Suprapubic skin (tissue), 4 donors: Measurements from ENCODE around the gene COP1. TPM values are rescaled to one million over a fixed set of nuclear protein-coding genes. Genes with fewer than 3 reads are reported as not detected.
"Not testable (repeated sequence)": the region's sequence is repeated elsewhere in the genome, so short reads cannot be mapped to it uniquely, and the experiment has no call there.

Experiments
- DNase-seq, 2 donors: peaks; one replicate each; pipeline ENCODE4 v3.0.0-alpha.2; 2019; ENCODE audit warnings: low spot score in 2 of 2
- H3K27ac ChIP-seq: fragments of 200-600 bp; sonication (generic); one replicate; pipeline ENCODE4 v1.5.1; 2019
- H3K27me3 ChIP-seq: fragments of 200-600 bp; sonication (generic); one replicate; pipeline ENCODE4 v1.5.1; 2019
- H3K36me3 ChIP-seq: fragments of 200-600 bp; sonication (generic); one replicate; pipeline ENCODE4 v1.5.1; 2019
- H3K4me1 ChIP-seq: fragments of 200-600 bp; sonication (generic); one replicate; pipeline ENCODE4 v1.5.1; 2019
- H3K4me3 ChIP-seq: fragments of 200-600 bp; sonication (generic); one replicate; pipeline ENCODE4 v1.5.1; 2019; ENCODE audit warnings: mild to moderate bottlenecking
- H3K9me3 ChIP-seq: fragments of 200-600 bp; sonication (generic); one replicate; pipeline ENCODE4 v1.5.1; 2019
- EP300 ChIP-seq: sonication (generic); formaldehyde crosslinking; IDR thresholded peaks from one replicate; pipeline ENCODE4 v1.6.1; 2017; ENCODE audit warnings: antibody characterized with exemption
- POLR2A ChIP-seq, 2 donors: fragments of 450-650 bp; IDR thresholded peaks; one replicate each; pipeline ENCODE4 v1.6.1; 2017; ENCODE audit warnings: antibody characterized with exemption in 2 of 2, mild to moderate bottlenecking in 2 of 2, moderate library complexity in 2 of 2
- POLR2AphosphoS5 ChIP-seq, 3 donors: sonication (generic); formaldehyde crosslinking; IDR thresholded peaks; one replicate each; pipeline ENCODE4 v1.6.1; 2017; ENCODE audit warnings: antibody characterized with exemption in 3 of 3
- whole genome bisulfite sequencing: methylation state at CpG from one replicate; pipeline ENCODE4 v1.1.5; 2018; 5-methylcytosine and 5-hydroxymethylcytosine counted together
- total RNA-seq, 4 donors: library from RNA; depleted of rRNA; stranded (reverse); fragments of >200 nt; gene quantifications; one replicate each; pipeline ENCODE4 v1.1.0, GENCODE V29; 2016
- TF ChIP-seq, protein P1 (sequence below), 2 donors: fragments of 200-600 bp in 1 of 2; fragments of 450-650 bp in 1 of 2; sonication (generic) in 1 of 2; IDR thresholded peaks; one replicate each; pipeline ENCODE4 v1.5.1; 2016 to 2019; ENCODE audit warnings: antibody characterized with exemption in 2 of 2, mild to moderate bottlenecking in 1 of 2, moderate library complexity in 1 of 2

Gene COP1
- total RNA-seq, 4 donors from 2014 or later, result 33.2 to 84.1 (median 52.3) TPM

DNA sequence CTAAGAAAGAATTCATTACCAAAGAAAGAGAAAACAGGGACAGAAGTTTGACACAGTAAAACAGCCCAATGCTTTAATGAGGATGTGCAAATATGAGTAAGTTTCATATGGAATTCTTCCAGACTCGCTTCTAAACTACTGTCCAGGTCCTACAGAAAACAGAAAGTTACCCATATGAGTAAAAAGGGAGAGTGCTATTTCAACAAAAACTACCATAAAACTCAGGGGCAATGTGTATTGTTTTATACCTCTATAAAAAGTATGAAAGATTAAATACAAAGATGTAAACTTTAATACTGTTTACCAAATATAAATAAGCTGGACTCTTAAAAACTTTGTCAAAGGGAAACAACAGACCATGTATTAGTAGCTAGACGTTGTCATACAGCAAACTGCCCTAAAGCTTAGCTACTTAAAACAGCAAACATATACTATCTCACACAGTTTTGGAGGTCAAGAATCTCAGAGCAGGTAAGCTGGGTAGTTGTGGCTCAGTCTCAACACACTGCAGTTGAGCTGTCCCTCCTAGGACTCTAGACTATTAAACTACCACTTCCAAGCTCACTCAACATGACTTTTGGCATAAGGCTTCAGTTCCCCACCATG is 174.9 kb downstream of the COP1 start:
- no peak for DNase-seq
- 57% methylated on average over 2 of the region's 2 CpGs for WGBS
- no peak overlapping the region for H3K27ac ChIP-seq
- H3K27me3 ChIP-seq, result no peaks in the 10 kb centered on the region
- H3K9me3 ChIP-seq, result no peaks in the 10 kb centered on the region
- no peak for TF ChIP-seq POLR2AphosphoS5 (IDR thresholded peaks at IDR 0.05)
- no peak for TF ChIP-seq POLR2A (IDR thresholded peaks at IDR 0.05)
- TF ChIP-seq EP300, result no peak
- TF ChIP-seq, protein P1, sequence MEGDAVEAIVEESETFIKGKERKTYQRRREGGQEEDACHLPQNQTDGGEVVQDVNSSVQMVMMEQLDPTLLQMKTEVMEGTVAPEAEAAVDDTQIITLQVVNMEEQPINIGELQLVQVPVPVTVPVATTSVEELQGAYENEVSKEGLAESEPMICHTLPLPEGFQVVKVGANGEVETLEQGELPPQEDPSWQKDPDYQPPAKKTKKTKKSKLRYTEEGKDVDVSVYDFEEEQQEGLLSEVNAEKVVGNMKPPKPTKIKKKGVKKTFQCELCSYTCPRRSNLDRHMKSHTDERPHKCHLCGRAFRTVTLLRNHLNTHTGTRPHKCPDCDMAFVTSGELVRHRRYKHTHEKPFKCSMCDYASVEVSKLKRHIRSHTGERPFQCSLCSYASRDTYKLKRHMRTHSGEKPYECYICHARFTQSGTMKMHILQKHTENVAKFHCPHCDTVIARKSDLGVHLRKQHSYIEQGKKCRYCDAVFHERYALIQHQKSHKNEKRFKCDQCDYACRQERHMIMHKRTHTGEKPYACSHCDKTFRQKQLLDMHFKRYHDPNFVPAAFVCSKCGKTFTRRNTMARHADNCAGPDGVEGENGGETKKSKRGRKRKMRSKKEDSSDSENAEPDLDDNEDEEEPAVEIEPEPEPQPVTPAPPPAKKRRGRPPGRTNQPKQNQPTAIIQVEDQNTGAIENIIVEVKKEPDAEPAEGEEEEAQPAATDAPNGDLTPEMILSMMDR (IDR thresholded peaks at IDR 0.05), result no peak
- peaks cover 3% of the 10 kb centered on the region for H3K36me3 ChIP-seq
- H3K4me3 ChIP-seq, result no peak overlapping the region
- no peaks in the 10 kb centered on the region for H3K4me1 ChIP-seq

GRCh38 chr1:176029609-176030008 is 177.5 kb downstream of the COP1 start:
- H3K4me1 ChIP-seq, result no peaks in the 10 kb centered on the region
- no peak overlapping the region for H3K27ac ChIP-seq
- H3K9me3 ChIP-seq, result no peaks in the 10 kb centered on the region
- TF ChIP-seq EP300 (no peak), POLR2A (IDR thresholded peaks at IDR 0.05) (no peak), POLR2AphosphoS5 (IDR thresholded peaks at IDR 0.05) (no peak)
- TF ChIP-seq, protein P1 (IDR thresholded peaks at IDR 0.05), result no peak
- no peak for DNase-seq
- no peak overlapping the region for H3K4me3 ChIP-seq
- WGBS, result 95% methylated on average over 2 of the region's 2 CpGs
- H3K27me3 ChIP-seq, result no peaks in the 10 kb centered on the region
- peaks cover 3% of the 10 kb centered on the region for H3K36me3 ChIP-seq

DNA sequence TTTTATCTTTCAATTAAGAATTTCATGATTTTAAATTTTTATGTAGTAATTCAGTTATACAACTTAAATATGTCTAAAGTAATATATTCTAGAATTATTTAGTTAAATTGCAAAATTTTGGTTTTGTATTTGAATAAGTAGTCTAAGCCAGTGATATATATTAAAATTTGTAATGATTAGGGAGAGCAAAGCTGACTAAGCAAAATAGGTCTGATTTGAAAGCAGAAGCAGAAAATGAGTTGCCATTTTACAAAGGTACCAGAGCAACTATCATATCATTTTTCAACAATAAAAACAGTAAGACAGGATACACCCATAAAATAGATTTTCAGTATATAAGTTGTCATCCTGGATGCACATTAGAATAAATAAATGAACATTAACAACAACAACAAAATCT is 177.9 kb downstream of the COP1 start:
- Histone ChIP-seq H3K9me3 (no peaks in the 10 kb centered on the region), H3K27ac (no peak overlapping the region), H3K4me1 (no peaks in the 10 kb centered on the region), H3K36me3 (peaks cover 3% of the 10 kb centered on the region), H3K27me3 (no peaks in the 10 kb centered on the region), H3K4me3 (no peak overlapping the region)
- no peak for TF ChIP-seq POLR2A (IDR thresholded peaks at IDR 0.05)
- TF ChIP-seq POLR2AphosphoS5 (IDR thresholded peaks at IDR 0.05), result no peak
- TF ChIP-seq, protein P1 (IDR thresholded peaks at IDR 0.05), result no peak
- TF ChIP-seq EP300, result no peak
- DNase-seq, result no peak

- H3K4me3 ChIP-seq, H3K9me3 ChIP-seq, H3K4me1 ChIP-seq, H3K27ac ChIP-seq, H3K27me3 ChIP-seq, H3K36me3 ChIP-seq, DNase-seq: not testable (repeated sequence)
- WGBS, result 77% methylated on average over 4 of the region's 4 CpGs
These were observed 179.2 kb downstream of the COP1 start for GRCh38 chr1:176027934-176028333.

DNA sequence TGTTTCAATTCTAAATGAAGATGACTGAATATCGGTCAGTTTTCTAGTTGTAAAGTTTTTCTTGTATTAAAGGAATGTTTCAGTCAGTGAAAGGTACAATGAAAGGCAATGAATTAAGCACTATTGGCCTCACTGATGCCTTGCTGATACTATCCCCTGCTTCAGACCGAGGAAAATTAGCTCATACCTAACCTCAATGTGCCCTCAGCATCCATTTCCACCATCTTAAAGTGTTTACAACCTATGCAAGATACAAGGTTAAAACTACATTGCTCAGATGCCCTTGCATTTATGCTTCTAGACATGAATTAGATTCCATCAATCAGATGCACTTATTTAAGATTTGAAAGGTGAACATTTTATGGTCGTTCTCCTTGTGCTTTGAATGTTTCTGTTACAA is 184.5 kb downstream of the COP1 start:
- H3K27ac ChIP-seq, result no peak overlapping the region
- TF ChIP-seq POLR2A (IDR thresholded peaks at IDR 0.05) (no peak), EP300 (no peak), POLR2AphosphoS5 (IDR thresholded peaks at IDR 0.05) (no peak)
- TF ChIP-seq, protein P1 (IDR thresholded peaks at IDR 0.05), result no peak
- WGBS, result 77% methylated on average over 3 of the region's 3 CpGs
- H3K9me3 ChIP-seq, result no peaks in the 10 kb centered on the region
- H3K27me3 ChIP-seq, result no peaks in the 10 kb centered on the region
- peaks cover 26% of the 10 kb centered on the region for H3K36me3 ChIP-seq
- H3K4me1 ChIP-seq, result no peaks in the 10 kb centered on the region
- DNase-seq, result no peak
- H3K4me3 ChIP-seq, result no peak overlapping the region

DNA sequence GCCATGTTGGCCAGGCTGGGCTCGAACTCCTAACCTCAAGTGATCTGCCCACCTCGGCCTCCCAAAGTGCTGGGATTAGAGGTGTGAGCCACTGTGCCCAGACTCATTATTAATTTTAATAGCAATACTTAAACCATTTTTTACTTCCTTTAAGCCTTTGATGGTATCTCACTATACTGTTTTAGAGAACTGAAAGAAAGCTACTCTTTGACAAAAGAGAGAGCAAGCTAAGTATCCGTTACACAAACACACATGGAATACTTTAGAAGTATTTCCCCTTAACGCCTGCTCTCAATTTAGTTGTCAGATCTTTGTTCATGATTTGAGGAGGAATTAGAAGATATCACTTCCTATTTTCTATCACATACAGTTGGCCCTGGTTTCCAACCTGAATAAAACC is 189.4 kb downstream of the COP1 start:
- H3K36me3 ChIP-seq, result peaks cover 29% of the 10 kb centered on the region
- TF ChIP-seq EP300 (no peak), POLR2AphosphoS5 (IDR thresholded peaks at IDR 0.05) (no peak), POLR2A (IDR thresholded peaks at IDR 0.05) (no peak)
- TF ChIP-seq, protein P1 (IDR thresholded peaks at IDR 0.05), result no peak
- no peak overlapping the region for H3K4me3 ChIP-seq
- no peak for DNase-seq
- H3K27ac ChIP-seq, result no peak overlapping the region
- H3K27me3 ChIP-seq, result no peaks in the 10 kb centered on the region
- H3K9me3 ChIP-seq, result no peaks in the 10 kb centered on the region
- 91% methylated on average over 4 of the region's 4 CpGs for WGBS
- no peaks in the 10 kb centered on the region for H3K4me1 ChIP-seq
